ENCODE measurements around the gene WASF2.
"Not testable (repeated sequence)": the region's sequence is repeated elsewhere in the genome, so short reads cannot be mapped to it uniquely, and the experiment has no call there.

The WASF2 gene

GRCh38 chr1:27400082-27400962 lies 89.6 kb downstream of the WASF2 start:
- in situ Hi-C loops (cut with HindIII; ENCODE audit: low sequenced_read_pairs): loop anchor here (25.0 kb wide), 1 partner anchor 187 kb away; no protein-coding TSS in a partner anchor

GRCh38 chr1:27399251-27400025 lies 90.5 kb downstream of the WASF2 start:
- in situ Hi-C loops (cut with HindIII; ENCODE audit: low sequenced_read_pairs): loop anchor here (25.0 kb wide), 1 partner anchor 188 kb away; no protein-coding TSS in a partner anchor

GRCh38 chr1:27398405-27399149 lies 91.4 kb downstream of the WASF2 start:
- in situ Hi-C loops (cut with HindIII; ENCODE audit: low sequenced_read_pairs): no loop called here

GRCh38 chr1:27397749-27398148 lies 92.2 kb downstream of the WASF2 start:
- in situ Hi-C loops (cut with HindIII; ENCODE audit: low sequenced_read_pairs): no loop called here

- in situ Hi-C loops (cut with HindIII; ENCODE audit: low sequenced_read_pairs): no loop called here
These were observed 92.9 kb downstream of the WASF2 start for GRCh38 chr1:27397110-27397509.

- in situ Hi-C loops (cut with HindIII; ENCODE audit: low sequenced_read_pairs): no loop called here
These were observed 94.3 kb downstream of the WASF2 start for GRCh38 chr1:27395441-27396195.

GRCh38 chr1:27394925-27395324 lies 95.0 kb downstream of the WASF2 start:
- in situ Hi-C loops (cut with HindIII; ENCODE audit: low sequenced_read_pairs): no loop called here

GRCh38 chr1:27394282-27394658 lies 95.7 kb downstream of the WASF2 start:
- in situ Hi-C loops (cut with HindIII; ENCODE audit: low sequenced_read_pairs): no loop called here

- in situ Hi-C loops (cut with HindIII; ENCODE audit: low sequenced_read_pairs): no loop called here
These were observed 96.2 kb downstream of the WASF2 start for GRCh38 chr1:27393641-27394281.

- in situ Hi-C loops (cut with HindIII; ENCODE audit: low sequenced_read_pairs): no loop called here
These were observed 97.0 kb downstream of the WASF2 start for GRCh38 chr1:27392778-27393635.

GRCh38 chr1:27392096-27392777 lies 97.7 kb downstream of the WASF2 start, which contains the start of gene GPR3:
Gene GPR3 (plus strand): TSS chr1:27392622. CDS start chr1:27393799, 1,177 bp downstream.
- in situ Hi-C loops (cut with HindIII; ENCODE audit: low sequenced_read_pairs): no loop called here

GRCh38 chr1:27391511-27392095 lies 98.4 kb downstream of the WASF2 start:
- in situ Hi-C loops (cut with HindIII; ENCODE audit: low sequenced_read_pairs): no loop called here

GRCh38 chr1:27388337-27389005 lies 101.5 kb downstream of the WASF2 start:
- in situ Hi-C loops (cut with HindIII; ENCODE audit: low sequenced_read_pairs): no loop called here

- in situ Hi-C loops (cut with HindIII; ENCODE audit: low sequenced_read_pairs): not testable (repeated sequence)
These were observed 105.2 kb downstream of the WASF2 start for GRCh38 chr1:27384797-27385196.

GRCh38 chr1:27383661-27384060 lies 106.3 kb downstream of the WASF2 start:
- in situ Hi-C loops (cut with HindIII; ENCODE audit: low sequenced_read_pairs): no loop called here

GRCh38 chr1:27383039-27383605 lies 106.8 kb downstream of the WASF2 start, which contains the start of gene CD164L2:
Gene CD164L2 (minus strand): TSS chr1:27383333. CDS start chr1:27383239, 94 bp downstream.
- in situ Hi-C loops (cut with HindIII; ENCODE audit: low sequenced_read_pairs): no loop called here

All from DLD1 (cell line).